K562 (cell line): ENCODE data around the gene KRT8. TPM values are rescaled to one million over a fixed set of nuclear protein-coding genes. Genes with fewer than 3 reads are reported as not detected.

ENCODE experiments used
- ATAC-seq: fragments of 200-7000 bp; cut with Tn5 transposase; 3 replicates; pipeline ENCODE4 v1.9.1; 2020; ENCODE audit warnings: moderate library complexity
- BruUV-seq: library from RNA; stranded (reverse); fragments of 400-500 nt; replicated peaks from 2 replicates; lab custom pipeline; 2021; lab: Mats Ljungman, UMichigan
- CTCF ChIA-PET: fragments of 300-600 bp; formaldehyde crosslinking; extraction: SDS; loops from one replicate; lab custom pipeline; 2021; ENCODE audit warnings: low intra/inter-chr PET ratio; lab: Yijun Ruan, JAX
- POLR2A ChIA-PET: fragments of 300-600, 350-650 bp; sonication (Branson Sonifier 250); formaldehyde crosslinking; extraction: SDS; loops from one replicate; lab custom pipeline; 2021; ENCODE audit warnings: antibody characterized with exemption, inconsistent platforms; lab: Yijun Ruan, JAX
- DNase-seq, 4 experiments: peaks; one replicate each; pipeline versions ENCODE4 v3.0.0 to v3.0.0-alpha.2; 2011 to 2018; ENCODE audit warnings: low spot score in 3 of 4, mixed read lengths in 3 of 4; ENCODE audit errors: extremely low read depth in 1 of 4
- FAIRE-seq: peaks from 2 replicates; lab custom pipeline; 2011; peaks lifted over from hg19 to GRCh38; lab: Jason Lieb, UNC
- H2AFZ ChIP-seq: 2 replicates; pipeline ENCODE4 v1.6.0; 2011; ENCODE audit warnings: low read depth, low read length, control low read depth, inconsistent platforms
- H3K27ac ChIP-seq: fragments of 200-600 bp; 3 replicates; pipeline ENCODE4 v1.8.0; 2011; ENCODE audit warnings: low read depth, mild to moderate bottlenecking, control low read depth, inconsistent platforms, low read length, moderate library complexity, mixed read lengths; ENCODE audit errors: extremely low read depth
- H3K27me3 ChIP-seq, 2 experiments: fragments of 300-600 bp in 1 of 2; 2 replicates in 1 of 2; 3 replicates in 1 of 2; pipeline versions ENCODE4 v1.6.0 to v1.8.0; 2011; ENCODE audit warnings: inconsistent platforms in 2 of 2, low read length in 2 of 2, mild to moderate bottlenecking in 1 of 2, mixed read lengths in 1 of 2, moderate library complexity in 1 of 2; ENCODE audit not compliant: control insufficient read depth in 2 of 2, insufficient read depth in 2 of 2
- H3K36me3 ChIP-seq: fragments of 300-600 bp; 3 replicates; pipeline ENCODE4 v1.8.0; 2011; ENCODE audit warnings: mild to moderate bottlenecking, low read length, inconsistent platforms; ENCODE audit not compliant: control insufficient read depth, insufficient read depth
- H3K4me1 ChIP-seq, 2 experiments: fragments of 200-600 bp in 1 of 2; replicated peaks in 1 of 2; 2 replicates in 1 of 2; 3 replicates in 1 of 2; pipeline versions ENCODE4 v1.5.1 to v1.8.0; 2011; ENCODE audit warnings: inconsistent platforms in 2 of 2, low read length in 2 of 2, mild to moderate bottlenecking in 1 of 2, mixed read lengths in 1 of 2, moderate library complexity in 1 of 2; ENCODE audit not compliant: control insufficient read depth in 2 of 2, insufficient read depth in 2 of 2
- H3K4me2 ChIP-seq: 2 replicates; pipeline ENCODE4 v1.6.1; 2011; ENCODE audit warnings: low read length, control low read depth, inconsistent platforms, mixed read lengths; ENCODE audit not compliant: insufficient read depth
- H3K4me3 ChIP-seq: fragments of 200-600 bp; sonication (generic), shearing (Covaris generic); 2 replicates; pipeline ENCODE4 v1.5.1; 2016; ENCODE audit warnings: control low read depth, inconsistent platforms
- H3K79me2 ChIP-seq: fragments of 200-600 bp; 3 replicates; pipeline ENCODE4 v1.8.0; 2011; ENCODE audit warnings: low read length, inconsistent platforms; ENCODE audit not compliant: control insufficient read depth, insufficient read depth
- H3K9ac ChIP-seq, 2 experiments: 2 replicates each; pipeline versions ENCODE4 v1.6.0 to v1.6.1; 2011; ENCODE audit warnings: low read depth in 2 of 2, low read length in 2 of 2, control low read depth in 1 of 2, inconsistent platforms in 1 of 2, mild to moderate bottlenecking in 1 of 2, mixed read lengths in 1 of 2; ENCODE audit not compliant: insufficient read depth in 1 of 2
- H3K9me1 ChIP-seq: one replicate; pipeline ENCODE4 v1.6.0; 2011; ENCODE audit warnings: inconsistent platforms, mild to moderate bottlenecking, low read length, moderate library complexity; ENCODE audit not compliant: control insufficient read depth, insufficient read depth
- H3K9me3 ChIP-seq: replicated peaks from 2 replicates; pipeline ENCODE4 v1.5.1; 2011; ENCODE audit warnings: low read depth, low read length, inconsistent platforms; ENCODE audit not compliant: control insufficient read depth, insufficient read depth
- H4K20me1 ChIP-seq: replicated peaks from 2 replicates; pipeline ENCODE4 v1.6.1; 2011; ENCODE audit warnings: low read length, inconsistent platforms, mixed read lengths; ENCODE audit not compliant: control insufficient read depth, insufficient read depth
- GATAD2A ChIP-seq: fragments of 450-650 bp; IDR thresholded peaks from 2 replicates; pipeline ENCODE4 v1.6.1; 2017
- IRF2 ChIP-seq: sonication (generic); formaldehyde crosslinking; IDR thresholded peaks from 2 replicates; pipeline ENCODE4 v1.8.1; 2022; ENCODE audit warnings: mild to moderate bottlenecking, missing genetic modification reagents
- KLF1 ChIP-seq: fragments of 450-650 bp; IDR thresholded peaks from 2 replicates; pipeline ENCODE4 v1.6.1; 2016; ENCODE audit warnings: missing genetic modification characterization, missing compliant biosample characterization
- MITF ChIP-seq: IDR thresholded peaks from 2 replicates; pipeline ENCODE4 v1.6.1; 2014; ENCODE audit warnings: antibody characterized with exemption
- MXI1 ChIP-seq: IDR thresholded peaks from 2 replicates; pipeline ENCODE4 v1.6.1; 2011; ENCODE audit warnings: low read depth, mild to moderate bottlenecking, improper control_type of control experiment, low read length
- SAP30 ChIP-seq: fragments of 200-600 bp; sonication (generic); IDR thresholded peaks from 2 replicates; pipeline ENCODE4 v1.6.1; 2012; ENCODE audit warnings: borderline replicate concordance, low read depth, mild to moderate bottlenecking, moderate library complexity, low read length, control low read depth, inconsistent platforms; ENCODE audit not compliant: insufficient read depth, poor library complexity, severe bottlenecking
- TEAD2 ChIP-seq: fragments of 450-650 bp; IDR thresholded peaks from 2 replicates; pipeline ENCODE4 v1.6.1; 2016; ENCODE audit warnings: missing genetic modification characterization, control low read depth, missing compliant biosample characterization
- ZBTB34 ChIP-seq: fragments of 250-450 bp; sonication (Bioruptor Pico); IDR thresholded peaks from 2 replicates; pipeline ENCODE4 v1.8.0; 2021; ENCODE audit warnings: mild to moderate bottlenecking, moderate library complexity
- ZFX ChIP-seq: sonication (generic); formaldehyde crosslinking; IDR thresholded peaks from 2 replicates; pipeline ENCODE4 v1.8.0; 2022; ENCODE audit warnings: mild to moderate bottlenecking, missing genetic modification reagents, moderate library complexity
- ZNF239 ChIP-seq: fragments of 250-450 bp; sonication (Bioruptor Pico); IDR thresholded peaks from 2 replicates; pipeline ENCODE4 v1.4.0; 2020; ENCODE audit warnings: mild to moderate bottlenecking
- WGBS: fragments of 100-300 bp; shearing (Covaris generic); methylation state at CpG from one replicate; pipeline ENCODE4 v1.1.6; 2016; ENCODE audit warnings: low coverage, mixed read lengths; ENCODE audit not compliant: insufficient coverage; ENCODE audit errors: missing lambda C conversion rate; 5-methylcytosine and 5-hydroxymethylcytosine counted together
- in situ Hi-C: fragments of 300-500 bp; cut with MboI; formaldehyde crosslinking; loops from 4 replicates; pipeline ENCODE4 v1.15.0; 2018; ENCODE audit warnings: inconsistent platforms, mixed read lengths
- intact Hi-C: fragments of 100-400 bp; cut with micrococcal nuclease; formaldehyde crosslinking; loops from 2 replicates; pipeline ENCODE4 v1.14.2; 2022
- polyA plus RNA-seq, 8 experiments: library from polyadenylated mRNA; depleted of rRNA in 4 of 8; stranded (reverse) in 5 of 8; unstranded in 3 of 8; fragments of >200 nt; fragmentation: Nextera tagmentation in 2 of 8; fragmentation: Illumina TruSeq in 1 of 8; extraction: Ambion mirVana in 2 of 8; extraction: Trizol in 1 of 8; gene quantifications; 2 replicates each; pipeline versions ENCODE4 v1.2.1 to v1.2.3, GENCODE V29; 2011 to 2014; ENCODE audit warnings: inconsistent platforms in 1 of 8, missing spikeins in 1 of 8
- total RNA-seq, 7 experiments: library from RNA; depleted of rRNA in 6 of 7; stranded (reverse); fragments of >200 nt in 6 of 7; fragmentation: Illumina TruSeq in 2 of 7; extraction: Trizol in 2 of 7; gene quantifications; 2 replicates each; pipeline versions ENCODE4 v1.2.1 to v1.2.3, GENCODE V29; 2011 to 2021; ENCODE audit warnings: low replicate concordance in 1 of 7
- TF ChIP-seq, protein P1 (sequence below): sonication (generic); formaldehyde crosslinking; IDR thresholded peaks from 2 replicates; pipeline ENCODE4 v1.8.0; 2022; ENCODE audit warnings: mild to moderate bottlenecking, missing genetic modification reagents

Gene KRT8
- total and polyA plus RNA-seq, 9 of the 15 experiments (the other 6 are each of a cell fraction or from before 2014, with no cell fraction given) = 41.5 to 661 (median 260) TPM

DNA sequence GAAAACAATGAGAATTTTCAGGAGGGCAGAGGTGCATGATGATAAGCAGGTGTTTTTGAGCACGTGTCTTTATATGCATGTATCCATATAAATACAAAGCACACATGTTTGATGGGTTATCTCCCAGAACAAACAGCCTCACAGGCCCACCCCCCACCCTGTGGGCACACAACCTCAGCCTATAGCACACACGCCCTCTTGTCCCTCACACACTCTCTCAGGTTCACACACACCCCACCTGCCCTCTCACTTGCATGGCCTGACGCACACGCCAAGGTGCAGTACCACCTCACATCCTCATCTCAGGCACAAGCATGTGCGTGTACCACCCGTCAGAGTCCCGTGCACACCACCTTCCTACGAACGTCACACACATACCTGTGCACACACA is 8.6 kb upstream of the KRT8 start:
- Histone ChIP-seq H3K9ac (0 out of 4 replicates have a peak overlapping the region, but pooled peaks of 1 of the 2 experiments have one; percentile 50), H4K20me1 (no peaks in the 10 kb centered on the region), H3K4me3 (no peak overlapping the region), H3K27me3 (no peaks in the 10 kb centered on the region), H3K9me3 (no peaks in the 10 kb centered on the region), H3K4me1 (peaks cover 20 to 22% of the 10 kb centered on the region in 2 experiments), H2AFZ (no peak overlapping the region), H3K79me2 (no peaks in the 10 kb centered on the region), H3K9me1 (no peaks in the 10 kb centered on the region), H3K27ac (no peak overlapping the region), H3K4me2 (no peak overlapping the region), H3K36me3 (no peaks in the 10 kb centered on the region)
- DNase-seq = no peak
- no TSS peak for BruUV-seq
- ChIA-PET CTCF (no interaction called here), POLR2A (interaction anchor here (0.7 kb wide), 1 partner anchor 11 kb away, joined by 4 read pairs; no protein-coding TSS in a partner anchor)
- intact Hi-C loops (no loop called here), in situ Hi-C loops (no loop called here)
- no peak for FAIRE-seq
- 74% methylated on average over 9 of the region's 9 CpGs for WGBS
- no peak for ATAC-seq
- TF ChIP-seq SAP30 (no peak), MITF (no peak), KLF1 (tag) (no peak), IRF2 (CRISPR knock-in tag) (no peak), MXI1 (no peak), TEAD2 (tag) (no peak), ZFX (no peak), ZBTB34 (CRISPR knock-in tag) (no peak), GATAD2A (no peak), ZNF239 (CRISPR knock-in tag) (no peak)
- TF ChIP-seq, protein P1, sequence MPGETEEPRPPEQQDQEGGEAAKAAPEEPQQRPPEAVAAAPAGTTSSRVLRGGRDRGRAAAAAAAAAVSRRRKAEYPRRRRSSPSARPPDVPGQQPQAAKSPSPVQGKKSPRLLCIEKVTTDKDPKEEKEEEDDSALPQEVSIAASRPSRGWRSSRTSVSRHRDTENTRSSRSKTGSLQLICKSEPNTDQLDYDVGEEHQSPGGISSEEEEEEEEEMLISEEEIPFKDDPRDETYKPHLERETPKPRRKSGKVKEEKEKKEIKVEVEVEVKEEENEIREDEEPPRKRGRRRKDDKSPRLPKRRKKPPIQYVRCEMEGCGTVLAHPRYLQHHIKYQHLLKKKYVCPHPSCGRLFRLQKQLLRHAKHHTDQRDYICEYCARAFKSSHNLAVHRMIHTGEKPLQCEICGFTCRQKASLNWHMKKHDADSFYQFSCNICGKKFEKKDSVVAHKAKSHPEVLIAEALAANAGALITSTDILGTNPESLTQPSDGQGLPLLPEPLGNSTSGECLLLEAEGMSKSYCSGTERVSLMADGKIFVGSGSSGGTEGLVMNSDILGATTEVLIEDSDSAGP (CRISPR knock-in tag) = no peak
